Jurkat, Clone E6-1 (cell line): ENCODE results near the gene SSH3. TPM values are rescaled to one million over a fixed set of nuclear protein-coding genes. Genes with fewer than 3 reads are reported as not detected.
"Not testable (repeated sequence)": the region's sequence is repeated elsewhere in the genome, so short reads cannot be mapped to it uniquely, and the experiment has no call there.

Experiments
- DNase-seq: peaks from one replicate; pipeline ENCODE4 v3.0.0-alpha.2; 2011; ENCODE audit warnings: low read depth, low spot score
- H3K4me3 ChIP-seq: 2 replicates; pipeline ENCODE4 v1.5.1; 2011; ENCODE audit warnings: mild to moderate bottlenecking, low read length, control low read depth, moderate library complexity
- polyA plus RNA-seq: library from polyadenylated mRNA; unstranded; fragments of >200 nt; gene quantifications from one replicate; pipeline ENCODE4 v1.2.1, GENCODE V29; 2012; ENCODE audit warnings: missing spikeins; ENCODE audit not compliant: insufficient read length, insufficient read depth

SSH3 gene, protein sequence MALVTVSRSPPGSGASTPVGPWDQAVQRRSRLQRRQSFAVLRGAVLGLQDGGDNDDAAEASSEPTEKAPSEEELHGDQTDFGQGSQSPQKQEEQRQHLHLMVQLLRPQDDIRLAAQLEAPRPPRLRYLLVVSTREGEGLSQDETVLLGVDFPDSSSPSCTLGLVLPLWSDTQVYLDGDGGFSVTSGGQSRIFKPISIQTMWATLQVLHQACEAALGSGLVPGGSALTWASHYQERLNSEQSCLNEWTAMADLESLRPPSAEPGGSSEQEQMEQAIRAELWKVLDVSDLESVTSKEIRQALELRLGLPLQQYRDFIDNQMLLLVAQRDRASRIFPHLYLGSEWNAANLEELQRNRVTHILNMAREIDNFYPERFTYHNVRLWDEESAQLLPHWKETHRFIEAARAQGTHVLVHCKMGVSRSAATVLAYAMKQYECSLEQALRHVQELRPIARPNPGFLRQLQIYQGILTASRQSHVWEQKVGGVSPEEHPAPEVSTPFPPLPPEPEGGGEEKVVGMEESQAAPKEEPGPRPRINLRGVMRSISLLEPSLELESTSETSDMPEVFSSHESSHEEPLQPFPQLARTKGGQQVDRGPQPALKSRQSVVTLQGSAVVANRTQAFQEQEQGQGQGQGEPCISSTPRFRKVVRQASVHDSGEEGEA
- polyA plus RNA-seq = 1.0 TPM

DNA sequence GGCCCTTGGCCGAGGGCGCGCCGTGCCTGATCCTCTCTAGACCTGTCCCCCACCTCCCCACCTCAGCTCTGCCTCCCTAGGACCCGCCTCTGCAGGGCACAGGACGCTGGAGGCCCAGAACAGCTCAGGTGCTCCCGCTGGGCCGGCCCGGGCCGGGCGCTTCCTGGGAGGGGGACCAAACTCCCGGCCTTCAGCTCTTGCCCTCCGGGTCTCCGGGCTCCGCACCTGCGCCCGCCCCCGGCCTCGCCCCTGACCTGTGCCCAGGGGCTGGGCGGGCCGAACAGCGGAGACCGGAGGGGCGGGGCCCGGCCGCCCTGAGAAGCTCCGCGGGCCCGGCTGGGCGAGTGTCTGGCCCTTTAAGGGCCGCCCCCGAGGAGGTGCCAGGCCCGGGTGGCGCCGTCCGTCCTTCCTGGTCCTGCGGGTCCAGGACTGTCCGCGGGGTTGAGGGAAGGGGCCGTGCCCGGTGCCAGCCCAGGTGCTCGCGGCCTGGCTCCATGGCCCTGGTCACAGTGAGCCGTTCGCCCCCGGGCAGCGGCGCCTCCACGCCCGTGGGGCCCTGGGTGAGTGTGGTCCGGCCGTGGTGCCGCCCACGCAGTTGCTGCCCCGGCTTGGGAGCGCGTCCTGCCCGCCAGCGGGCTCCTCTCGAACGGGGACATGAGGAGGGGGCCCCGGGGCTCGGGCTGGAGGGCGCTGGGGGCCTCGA lies at the start of gene SSH3:
Gene SSH3 (plus strand): TSS at position 399 of the 703 bp plus-strand sequence. CDS start 96 bp downstream, at position 495.
- no peak within 1 kb of the TSS for H3K4me3 ChIP-seq
- no peak for DNase-seq

DNA sequence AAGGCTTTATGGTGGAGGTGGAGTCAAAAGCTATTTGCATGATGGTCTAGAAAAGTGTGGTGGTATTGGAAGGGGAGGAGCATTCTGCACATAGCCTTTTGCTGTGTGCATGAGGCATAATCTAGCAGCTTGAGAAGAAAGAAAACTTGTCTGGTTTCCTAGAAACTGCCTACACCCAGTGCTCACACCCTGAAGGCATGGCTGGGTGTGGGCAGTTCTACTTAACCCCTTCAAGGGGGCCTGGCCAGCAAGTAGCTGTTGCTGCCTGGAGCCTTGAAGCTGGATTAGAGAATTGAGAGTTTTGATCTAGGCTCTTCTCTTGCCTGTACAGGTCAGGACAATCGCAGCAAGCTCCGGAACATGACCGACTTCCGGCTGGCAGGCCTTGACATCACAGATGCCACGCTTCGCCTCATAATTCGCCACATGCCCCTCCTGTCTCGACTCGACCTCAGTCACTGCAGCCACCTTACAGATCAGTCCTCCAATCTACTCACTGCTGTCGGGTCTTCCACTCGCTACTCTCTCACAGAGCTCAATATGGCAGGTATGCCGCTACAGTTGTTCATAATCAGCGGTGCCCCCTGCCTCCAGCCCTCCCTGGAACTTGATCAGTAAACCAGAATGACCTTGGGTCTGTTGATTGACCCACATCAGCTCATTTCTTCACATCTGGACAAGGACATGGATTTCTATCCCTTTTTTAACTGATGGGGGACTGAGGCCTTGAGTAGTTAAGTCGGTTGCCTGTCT lies 49.3 kb upstream of the SSH3 start:
- no peak overlapping the region for H3K4me3 ChIP-seq
- DNase-seq = no peak

DNA sequence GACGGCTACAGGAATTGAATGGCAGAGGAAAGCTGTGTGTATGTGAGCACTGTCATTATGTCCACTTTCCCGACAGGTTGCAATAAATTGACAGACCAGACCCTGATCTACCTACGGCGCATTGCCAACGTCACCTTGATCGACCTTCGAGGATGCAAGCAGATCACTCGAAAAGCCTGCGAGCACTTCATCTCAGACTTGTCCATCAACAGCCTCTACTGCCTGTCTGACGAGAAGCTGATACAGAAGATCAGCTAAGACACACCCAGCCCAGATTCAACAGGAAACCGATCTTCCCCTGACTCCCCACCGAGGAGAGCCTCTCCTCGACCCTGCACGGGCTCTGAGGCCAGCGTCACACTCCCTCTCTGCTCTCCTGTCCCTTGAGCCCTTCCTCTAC lies 48.5 kb upstream of the SSH3 start:
- H3K4me3 ChIP-seq = no peak overlapping the region
- DNase-seq = no peak

DNA sequence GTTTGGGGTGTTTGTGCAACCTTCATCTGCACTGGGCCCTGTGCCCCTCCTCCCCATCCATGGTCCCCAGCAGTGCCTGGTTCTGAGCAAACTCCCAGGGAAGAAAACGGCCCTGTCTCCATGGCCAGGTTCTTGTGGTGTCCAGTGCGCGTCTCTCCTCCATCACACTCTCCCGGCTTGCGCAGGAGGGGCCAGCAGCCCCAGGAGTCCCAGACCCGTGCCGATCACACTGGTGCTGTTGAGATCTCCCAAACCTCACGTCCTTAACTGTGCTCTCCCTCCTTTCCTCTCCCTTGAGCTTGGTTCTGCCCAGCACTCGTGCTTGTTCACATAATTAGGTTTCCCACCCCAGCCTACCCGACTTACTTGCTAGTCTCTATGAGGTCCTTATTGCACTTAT lies 48.0 kb upstream of the SSH3 start:
- no peak for DNase-seq
- H3K4me3 ChIP-seq = no peak overlapping the region

DNA sequence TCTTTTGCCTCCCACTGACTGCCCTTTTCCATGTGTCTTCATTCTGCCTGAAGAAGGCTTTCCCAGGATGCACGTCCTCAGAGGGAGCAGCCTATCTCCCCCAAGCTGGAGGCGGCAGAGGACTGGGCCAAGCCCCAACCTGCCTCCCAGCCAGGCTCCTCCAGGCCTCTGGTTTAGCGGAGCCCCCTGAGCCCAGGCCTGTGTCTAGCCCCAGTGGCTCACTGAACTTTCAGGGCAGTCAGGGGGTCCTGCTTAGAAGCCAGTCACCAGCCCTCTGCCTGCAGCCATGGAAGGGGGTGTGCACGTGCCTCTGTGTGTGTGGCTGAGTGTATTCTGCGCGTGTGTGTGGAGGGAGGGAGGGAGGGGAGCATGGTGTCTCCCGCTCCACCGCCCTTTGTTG lies 47.5 kb upstream of the SSH3 start:
- DNase-seq = no peak
- no peak overlapping the region for H3K4me3 ChIP-seq

DNA sequence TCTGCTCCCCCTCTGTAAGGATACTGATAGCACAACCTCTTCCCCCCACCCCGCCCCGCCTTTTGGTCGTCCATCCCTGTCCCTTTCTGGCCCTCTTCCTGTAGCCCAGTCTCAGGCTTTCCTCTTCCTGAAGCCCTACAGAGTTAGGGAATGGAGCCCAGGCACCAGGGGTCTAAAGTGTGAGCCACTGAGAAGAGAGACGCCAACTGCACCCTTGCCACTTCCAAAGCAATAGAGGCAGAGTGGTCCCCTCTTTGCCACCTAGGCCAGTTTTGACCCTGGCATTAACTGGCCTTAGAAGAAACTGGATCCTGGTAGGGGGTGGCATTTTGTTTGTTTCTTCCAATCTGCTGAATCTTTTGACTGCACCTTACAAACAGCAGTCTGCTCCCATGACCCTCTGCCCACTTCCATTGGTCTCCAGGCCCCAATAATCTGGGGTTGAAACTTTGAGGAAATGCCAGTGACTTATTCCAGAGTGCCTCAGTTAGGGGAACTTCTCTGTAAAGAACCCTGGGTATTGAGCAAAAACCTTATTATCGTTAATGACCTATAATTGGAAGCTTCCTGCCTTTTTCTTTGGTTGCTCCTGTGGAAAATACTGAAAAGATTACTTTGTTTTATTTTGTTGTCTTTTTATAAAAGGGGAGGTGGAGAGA lies 46.7 kb upstream of the SSH3 start:
- H3K4me3 ChIP-seq = no peak overlapping the region
- DNase-seq = no peak

DNA sequence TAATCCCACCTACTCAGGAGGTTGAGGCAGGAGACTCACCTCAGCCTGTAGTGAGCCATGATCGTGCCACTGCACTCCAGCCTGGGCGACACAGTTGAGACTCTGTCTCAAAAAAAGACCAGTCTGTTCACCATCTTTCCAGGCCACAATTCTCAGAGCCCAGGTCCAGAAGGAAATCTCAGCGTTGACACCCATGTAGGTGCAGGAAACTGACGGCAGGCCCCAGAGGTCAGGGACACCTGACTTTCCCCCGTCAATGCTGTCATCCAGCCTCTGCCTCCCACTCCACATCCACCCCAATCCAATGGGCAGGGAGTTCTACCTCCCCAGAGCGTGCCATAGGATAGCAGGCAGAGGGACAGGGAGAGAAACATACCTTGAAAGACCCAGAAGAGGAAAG lies 42.9 kb upstream of the SSH3 start:
- DNase-seq = no peak
- no peak overlapping the region for H3K4me3 ChIP-seq

DNA sequence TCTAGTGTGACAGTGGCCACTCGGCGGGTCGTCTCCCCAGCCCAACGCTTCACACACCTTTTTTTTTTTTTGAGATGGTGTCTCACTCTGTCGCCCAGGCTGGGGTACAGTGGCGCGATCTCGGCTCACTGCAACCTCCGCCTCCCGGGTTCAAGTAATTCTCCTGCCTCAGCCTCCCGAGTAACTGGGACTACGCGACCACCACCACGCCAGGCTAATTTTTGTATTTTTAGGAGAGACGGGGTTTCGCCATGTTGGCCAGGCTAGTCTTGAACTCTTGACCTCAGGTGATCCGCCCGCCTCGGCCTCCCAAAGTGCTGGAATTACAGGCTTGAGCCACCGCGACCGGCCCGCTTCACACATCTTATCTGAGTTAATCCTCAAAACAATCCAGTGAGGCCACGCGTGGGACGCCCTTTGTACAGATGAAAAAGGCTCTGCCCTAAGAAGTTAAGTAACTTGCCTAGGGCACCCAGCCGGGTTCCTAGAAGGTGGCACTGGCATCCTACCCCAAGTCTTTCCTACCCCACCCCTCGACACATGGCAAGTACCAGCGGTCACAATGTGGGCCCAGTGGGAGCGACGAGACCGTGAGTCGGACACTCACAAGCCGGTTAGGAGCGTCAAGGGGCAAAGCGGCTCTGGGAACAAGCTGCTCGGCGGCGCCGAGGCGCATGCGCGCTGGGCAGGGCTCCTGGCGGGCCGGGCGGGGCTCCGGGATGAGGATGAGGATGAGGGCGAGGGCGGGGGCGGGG lies 42.3 kb upstream of the SSH3 start:
- not testable (repeated sequence) for DNase-seq
- H3K4me3 ChIP-seq = peak overlapping the region; percentile 37

DNA sequence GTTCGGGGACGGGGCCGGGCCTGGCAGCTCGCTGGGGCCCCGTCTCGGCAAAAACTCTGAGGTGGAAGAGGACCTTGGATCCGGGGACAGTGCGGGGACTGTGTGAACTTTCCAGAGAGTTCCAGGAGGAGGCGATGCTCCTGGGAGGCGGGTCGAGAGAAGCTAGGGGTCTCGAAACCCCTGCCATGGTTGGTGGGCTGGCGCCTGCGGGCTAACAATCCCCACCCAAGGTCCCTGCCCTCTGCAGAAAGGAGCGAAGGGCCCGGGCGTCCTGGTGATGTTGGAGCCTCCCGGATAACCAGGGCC lies 41.7 kb upstream of the SSH3 start:
- peak overlapping the region; percentile 20; the same call in 1 of the 2 replicates for H3K4me3 ChIP-seq
- DNase-seq = no peak

DNA sequence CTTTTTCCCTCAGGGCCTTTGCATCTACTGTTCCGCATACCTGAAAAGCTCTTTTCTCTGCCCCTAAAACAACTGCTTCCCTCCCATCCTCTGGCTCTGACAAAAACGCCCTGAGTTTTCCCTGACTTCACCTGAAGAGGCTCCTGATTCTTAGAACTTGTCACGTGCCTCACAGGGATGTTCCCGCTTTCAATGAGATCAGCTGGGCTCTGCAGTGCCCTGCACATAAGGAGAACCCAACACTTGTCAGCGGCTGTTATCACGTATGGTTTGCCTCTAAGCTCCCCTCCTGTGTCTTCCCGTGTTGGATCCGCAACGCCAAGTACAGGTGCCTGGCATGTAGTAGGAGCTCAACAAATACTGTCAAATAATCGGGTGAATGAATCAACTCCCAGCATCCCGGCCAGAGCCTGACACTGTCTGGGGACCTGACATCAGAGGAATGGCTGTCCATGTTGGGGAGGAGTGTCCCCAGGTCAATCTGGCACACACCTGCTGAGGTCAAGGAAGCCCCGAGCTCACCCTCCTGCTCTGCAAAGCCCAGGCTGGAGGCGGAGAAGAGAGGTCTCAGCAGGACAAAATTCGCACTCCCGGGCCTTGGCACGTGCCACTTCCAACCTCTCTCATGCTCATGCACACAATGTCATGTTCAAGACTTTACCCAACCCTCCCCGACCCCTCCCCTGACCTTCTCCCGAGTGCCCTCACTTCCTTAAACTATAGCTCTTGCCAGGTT lies 41.2 kb upstream of the SSH3 start:
- peak overlapping the region; percentile 20 for H3K4me3 ChIP-seq
- no peak for DNase-seq

DNA sequence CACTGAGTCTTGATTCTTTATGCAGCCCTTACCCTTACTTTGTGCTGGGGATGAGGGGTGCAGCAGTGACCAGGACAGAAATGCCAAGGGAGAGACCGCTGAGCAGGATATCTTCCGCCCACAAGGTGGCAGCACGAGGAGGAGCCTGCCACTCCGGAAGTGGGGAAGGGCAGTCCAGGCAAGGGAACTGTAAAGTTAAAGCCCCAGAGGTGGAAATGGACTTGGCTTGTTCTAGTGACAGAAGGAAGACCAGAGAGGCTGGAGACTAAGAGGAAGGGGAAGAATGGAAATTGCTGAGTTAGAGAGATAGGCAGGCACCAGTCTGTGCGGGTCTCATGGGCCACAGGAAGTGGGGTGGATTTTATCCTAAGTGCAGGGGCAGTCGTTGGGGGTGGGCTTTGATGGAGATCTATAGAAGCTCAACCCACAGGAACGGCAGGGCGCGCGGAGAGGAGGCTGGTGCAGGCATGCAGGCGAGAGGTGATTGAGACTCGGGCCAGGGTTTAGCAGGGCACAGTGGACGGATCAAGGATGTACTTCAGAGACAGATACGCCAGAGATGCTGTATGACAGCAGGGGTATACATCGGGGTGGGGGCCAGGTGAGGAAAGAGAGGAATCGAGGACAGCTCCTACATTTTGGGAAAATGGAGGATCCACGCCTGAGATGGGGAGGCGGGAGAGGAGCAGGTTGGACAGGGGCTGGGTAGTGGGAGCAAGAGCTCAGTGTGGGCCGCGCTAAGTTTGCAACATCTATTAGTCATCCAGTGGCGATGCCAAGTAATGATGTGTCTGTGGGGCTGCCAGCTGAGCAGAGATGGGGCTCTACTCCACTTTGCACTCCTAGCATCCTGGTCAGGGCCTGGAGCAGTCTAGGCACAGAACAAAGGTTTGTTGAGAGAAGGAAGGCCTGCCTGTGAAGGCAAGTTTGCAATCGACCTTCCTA lies 40.3 kb upstream of the SSH3 start:
- H3K4me3 ChIP-seq = peak overlapping the region; percentile 20
- DNase-seq = peak; percentile 69

DNA sequence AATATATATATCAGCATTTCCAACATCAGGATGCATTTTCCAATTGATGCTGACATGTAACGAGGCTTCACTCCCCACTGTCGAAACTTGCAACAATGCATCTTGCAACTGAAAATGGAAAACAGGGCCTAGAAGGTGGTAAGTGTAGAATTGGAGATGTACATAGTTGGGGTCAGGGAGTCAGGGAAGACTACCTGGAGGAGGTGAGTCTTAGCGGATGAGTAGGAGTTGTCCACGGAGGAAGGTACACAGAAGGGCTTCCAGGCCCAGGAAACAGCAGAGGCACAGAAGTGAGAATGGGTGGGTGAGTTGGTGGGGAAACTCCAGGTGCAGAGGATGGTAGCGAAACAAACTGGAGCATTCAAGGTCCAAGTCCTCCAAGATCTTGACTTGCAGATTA lies 39.1 kb upstream of the SSH3 start:
- H3K4me3 ChIP-seq = no peak overlapping the region
- DNase-seq = no peak

DNA sequence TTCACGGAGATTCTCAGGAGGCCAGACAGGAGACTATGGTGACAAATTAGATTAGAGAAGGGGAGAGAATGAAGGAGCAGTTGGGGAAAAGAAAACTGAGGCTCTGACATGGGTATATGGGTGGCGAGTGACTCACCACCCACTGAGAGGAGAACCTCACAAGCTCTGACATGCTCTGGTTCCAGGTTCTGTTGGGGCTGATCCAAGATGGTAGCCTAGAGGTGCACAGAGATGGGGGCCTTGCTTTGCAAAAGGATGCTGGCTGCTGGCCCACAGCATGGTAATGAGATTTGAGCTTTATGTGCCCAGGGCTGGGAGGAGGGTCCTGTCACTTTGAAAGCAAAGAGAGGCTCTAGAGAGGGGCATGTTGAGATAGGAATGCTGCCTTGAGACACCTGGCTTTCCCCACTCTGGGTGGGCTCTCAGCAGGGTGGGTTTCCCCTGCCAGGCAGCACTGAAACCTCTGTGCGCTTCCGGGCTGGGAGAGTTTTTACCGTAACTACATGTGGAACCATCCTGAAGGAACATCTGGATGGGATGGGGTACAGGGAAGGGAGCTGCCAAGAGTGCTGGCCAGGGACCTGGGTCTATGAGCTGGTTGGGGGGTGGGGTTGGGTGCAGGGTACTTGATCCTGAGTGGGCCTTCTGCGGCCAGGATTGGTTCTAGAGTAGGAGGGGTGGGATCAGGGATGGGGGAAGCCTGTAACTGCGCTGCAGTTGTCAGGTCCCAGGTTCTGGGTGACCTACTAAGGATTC lies 38.3 kb upstream of the SSH3 start:
- no peak for DNase-seq
- H3K4me3 ChIP-seq = no peak overlapping the region

DNA sequence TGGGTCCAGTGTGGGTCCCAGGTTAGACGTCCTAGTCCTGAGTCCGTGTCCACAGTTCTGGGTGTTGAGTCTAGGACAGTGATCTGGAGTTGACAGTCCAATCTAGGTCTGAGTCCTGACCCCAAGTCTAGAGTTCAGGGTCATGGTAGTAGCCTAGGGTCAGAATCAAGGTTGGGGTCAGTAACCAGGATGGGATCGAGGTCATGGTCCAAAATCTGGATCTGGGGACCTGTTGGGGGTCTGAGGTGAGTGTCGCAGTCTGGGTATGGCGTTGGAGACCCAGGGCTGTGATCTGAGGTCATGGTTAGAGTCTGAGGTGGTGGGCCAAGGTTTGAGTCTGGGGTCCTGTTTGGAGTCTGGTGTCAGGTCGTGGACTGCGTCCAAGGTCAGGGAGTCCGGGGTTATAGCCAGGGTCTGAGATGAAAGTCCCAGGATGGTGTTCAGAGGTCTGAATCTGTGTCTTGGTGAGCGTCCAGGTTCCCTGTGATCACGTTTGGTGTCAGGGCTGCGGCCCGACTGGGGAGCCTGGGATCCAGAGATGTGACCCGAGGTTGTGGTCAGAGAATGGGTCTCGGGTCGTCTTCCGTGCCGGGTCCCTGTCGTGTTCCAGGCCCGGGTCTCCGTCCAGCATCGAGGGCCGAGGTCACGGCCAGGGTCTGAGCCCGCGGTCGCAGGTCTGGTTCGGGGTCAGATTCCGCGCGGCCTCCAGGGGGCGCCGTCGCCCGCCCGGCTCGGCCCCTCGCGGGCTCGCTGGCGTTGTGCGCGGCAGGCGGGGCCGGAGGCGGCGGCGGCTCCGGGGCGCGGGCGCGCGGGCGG lies 37.5 kb upstream of the SSH3 start:
- peak overlapping the region; percentile 37 for H3K4me3 ChIP-seq
- no peak for DNase-seq

DNA sequence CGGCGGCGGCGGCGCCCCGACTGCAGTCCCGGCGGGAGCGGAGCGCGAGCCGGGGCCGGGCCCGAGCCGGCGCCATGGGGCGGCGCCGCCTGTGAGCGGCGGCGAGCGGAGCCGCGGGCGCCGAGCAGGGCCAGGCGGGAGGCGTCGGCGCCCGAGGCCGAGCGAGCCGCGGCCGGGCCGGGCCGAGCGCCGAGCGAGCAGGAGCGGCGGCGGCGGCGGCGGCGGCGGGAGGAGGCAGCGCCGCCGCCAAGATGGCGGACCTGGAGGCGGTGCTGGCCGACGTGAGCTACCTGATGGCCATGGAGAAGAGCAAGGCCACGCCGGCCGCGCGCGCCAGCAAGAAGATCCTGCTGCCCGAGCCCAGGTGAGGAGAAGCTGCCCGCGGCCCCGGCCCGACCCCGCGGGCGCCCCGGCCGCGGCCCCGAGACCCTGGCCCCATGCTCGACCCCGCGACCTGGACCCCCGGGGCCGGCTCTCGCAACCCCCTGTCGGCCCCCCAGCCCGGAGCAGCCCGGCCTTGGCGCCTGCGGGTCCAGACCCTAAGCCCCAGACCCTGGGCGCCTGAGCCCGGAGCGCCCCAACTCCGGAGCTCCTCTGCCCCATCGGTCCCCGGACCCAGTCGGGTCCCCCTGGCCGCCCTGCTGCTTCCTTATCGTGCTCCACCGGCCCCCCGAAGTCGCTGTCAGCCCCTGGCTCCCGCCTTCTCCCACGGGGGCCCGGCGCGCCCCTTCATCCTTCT lies 36.7 kb upstream of the SSH3 start, which contains the start of gene GRK2:
Gene GRK2 (plus strand): TSS at position 25 of the 739 bp plus-strand sequence. CDS start 227 bp downstream, at position 252.
- peak within 1 kb of the TSS; percentile 89 for H3K4me3 ChIP-seq
- no peak for DNase-seq
